ENCODE data around the gene APBA2.
"Not testable (repeated sequence)": the region's sequence is repeated elsewhere in the genome, so short reads cannot be mapped to it uniquely, and the experiment has no call there.

Gene APBA2

DNA sequence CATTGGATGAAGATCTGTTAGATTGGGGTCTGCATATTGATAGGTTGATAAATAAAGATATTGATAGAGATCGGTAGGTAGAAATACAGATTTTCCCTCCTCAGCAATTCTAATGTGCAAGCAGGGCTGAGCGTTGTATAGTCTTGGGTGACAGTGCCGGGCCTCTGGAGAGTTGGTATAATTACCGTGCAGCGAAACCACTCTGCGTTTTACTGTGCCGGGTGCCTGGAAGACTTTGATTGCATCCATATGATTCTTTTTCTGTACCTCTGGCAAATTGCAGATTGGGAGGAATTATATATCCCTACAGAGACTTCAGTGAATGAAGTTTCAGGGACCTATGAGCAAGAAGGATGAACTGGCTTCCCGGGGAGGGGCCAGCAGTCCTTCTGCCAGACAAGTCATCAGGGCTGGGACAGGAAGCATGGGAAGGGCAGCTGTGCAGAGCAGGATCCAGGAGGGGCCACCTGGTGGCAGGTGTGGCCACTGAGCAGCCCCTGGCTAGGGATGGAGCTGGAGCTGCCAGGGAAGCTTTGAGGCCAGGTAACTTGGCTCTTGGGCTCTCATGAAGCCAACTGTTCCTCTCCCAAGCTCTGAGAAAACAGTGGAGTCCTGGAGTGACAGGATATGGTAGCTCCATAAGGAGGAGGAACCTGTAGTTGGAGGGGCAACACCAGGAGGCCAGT, 132.5 kb downstream of the APBA2 start:
- CTCF ChIA-PET: no interaction called here
- Mint-ChIP-seq H3K27me3 (no peaks in the 10 kb centered on the region), H3K27ac (no peak overlapping the region), H3K36me3 (no peaks in the 10 kb centered on the region), H3K4me1 (no peaks in the 10 kb centered on the region), H3K9me3 (no peaks in the 10 kb centered on the region), H3K4me3 (no peak overlapping the region)
- no peak for DNase-seq

DNA sequence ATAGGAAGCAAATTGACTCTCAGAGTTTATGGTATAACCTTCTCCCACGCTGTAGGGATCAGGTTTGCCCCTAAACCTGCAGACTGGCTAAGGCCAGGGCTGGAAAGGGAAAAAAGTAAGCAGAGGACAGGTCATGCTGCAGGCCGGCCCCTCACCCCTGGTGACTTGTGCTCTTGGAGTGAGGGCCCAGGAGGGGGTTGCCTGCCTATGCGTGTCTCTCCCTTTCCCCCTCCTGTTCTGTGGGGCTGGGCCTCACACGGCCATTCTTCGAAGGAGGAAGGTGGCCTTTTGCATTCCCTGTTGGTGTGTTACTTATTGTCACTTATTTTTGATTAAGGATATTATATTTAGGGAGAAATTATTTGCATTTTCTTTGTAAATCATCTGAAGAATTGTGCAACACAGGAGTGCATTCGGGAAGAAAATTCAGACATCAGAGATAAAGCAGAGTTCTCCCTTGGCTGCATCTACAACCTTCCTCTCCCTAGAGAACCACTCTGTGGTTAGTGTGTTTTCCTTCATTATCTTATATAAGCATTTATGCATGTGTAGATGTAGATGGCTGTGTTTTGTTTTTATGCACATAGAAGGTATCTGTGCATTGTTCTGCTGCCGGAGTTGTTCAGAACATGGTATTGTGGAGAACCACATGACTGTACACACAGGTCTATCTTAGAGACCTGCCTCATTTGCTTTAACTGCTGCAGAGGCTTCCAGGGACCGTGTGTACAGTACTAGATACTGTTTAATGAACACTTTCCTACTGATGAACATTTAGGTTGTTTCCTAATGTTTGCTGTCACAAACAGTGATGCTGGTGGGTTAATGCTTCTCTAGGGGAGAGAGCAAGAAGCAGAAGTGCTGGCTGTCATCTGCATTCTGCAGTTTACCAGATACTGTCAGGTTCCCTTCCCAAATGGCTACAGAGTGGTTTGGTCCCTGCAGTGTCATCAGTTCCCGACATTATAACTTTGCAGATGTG, 133.5 kb downstream of the APBA2 start:
- no peak for DNase-seq
- CTCF ChIA-PET: no interaction called here
- Mint-ChIP-seq H3K4me1 (no peaks in the 10 kb centered on the region), H3K27me3 (no peaks in the 10 kb centered on the region), H3K4me3 (no peak overlapping the region), H3K27ac (no peak overlapping the region), H3K9me3 (no peaks in the 10 kb centered on the region), H3K36me3 (no peaks in the 10 kb centered on the region)

DNA sequence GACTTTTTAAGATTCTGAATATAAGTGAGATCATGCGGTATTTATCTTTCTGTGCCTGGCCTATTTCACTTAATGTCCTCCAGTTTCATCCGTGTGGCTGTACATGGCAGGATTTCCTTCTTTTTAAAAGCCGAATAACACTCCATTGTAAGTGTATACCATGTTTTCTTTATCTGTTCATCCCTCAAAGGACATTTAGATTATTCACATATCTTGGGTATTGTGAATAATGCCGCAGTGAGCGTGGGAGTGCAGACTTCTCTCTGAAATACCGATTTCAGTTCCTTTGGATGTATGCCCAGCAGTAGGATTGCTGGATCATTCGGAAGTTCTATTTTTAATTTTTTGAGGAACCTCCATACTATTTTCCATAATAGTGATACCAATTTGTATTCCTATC, 136.1 kb downstream of the APBA2 start:
- H3K36me3 Mint-ChIP-seq: no peaks in the 10 kb centered on the region
- no peaks in the 10 kb centered on the region for H3K27me3 Mint-ChIP-seq
- no peak overlapping the region for H3K4me3 Mint-ChIP-seq
- no peak for DNase-seq
- H3K27ac Mint-ChIP-seq: no peak overlapping the region
- H3K9me3 Mint-ChIP-seq: no peaks in the 10 kb centered on the region
- CTCF ChIA-PET: no interaction called here
- no peaks in the 10 kb centered on the region for H3K4me1 Mint-ChIP-seq

DNA sequence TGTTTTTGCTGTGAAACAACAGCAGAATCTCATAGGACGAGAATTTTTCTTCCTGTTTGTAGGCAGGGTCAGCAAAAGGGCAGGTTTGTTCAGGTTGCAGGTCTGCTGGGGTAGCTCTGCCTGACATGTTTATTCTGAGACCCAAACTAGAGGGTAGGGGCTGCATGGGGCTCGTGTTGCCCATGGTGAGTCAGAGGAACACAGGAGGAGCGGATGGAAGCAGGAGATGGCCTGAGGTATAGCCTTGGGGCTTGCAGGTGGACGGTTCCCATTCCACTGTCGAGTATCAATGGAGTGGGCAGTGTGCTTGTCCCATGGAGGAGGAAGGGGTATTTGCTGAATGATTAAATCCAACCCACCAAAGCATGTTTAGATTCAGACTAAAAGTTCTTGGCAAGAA, 138.9 kb downstream of the APBA2 start:
- no peak for DNase-seq
- no peaks in the 10 kb centered on the region for H3K4me1 Mint-ChIP-seq
- no peak overlapping the region for H3K27ac Mint-ChIP-seq
- H3K36me3 Mint-ChIP-seq: peaks cover 2% of the 10 kb centered on the region
- no peaks in the 10 kb centered on the region for H3K27me3 Mint-ChIP-seq
- no peaks in the 10 kb centered on the region for H3K9me3 Mint-ChIP-seq
- H3K4me3 Mint-ChIP-seq: no peak overlapping the region
- CTCF ChIA-PET: no interaction called here

DNA sequence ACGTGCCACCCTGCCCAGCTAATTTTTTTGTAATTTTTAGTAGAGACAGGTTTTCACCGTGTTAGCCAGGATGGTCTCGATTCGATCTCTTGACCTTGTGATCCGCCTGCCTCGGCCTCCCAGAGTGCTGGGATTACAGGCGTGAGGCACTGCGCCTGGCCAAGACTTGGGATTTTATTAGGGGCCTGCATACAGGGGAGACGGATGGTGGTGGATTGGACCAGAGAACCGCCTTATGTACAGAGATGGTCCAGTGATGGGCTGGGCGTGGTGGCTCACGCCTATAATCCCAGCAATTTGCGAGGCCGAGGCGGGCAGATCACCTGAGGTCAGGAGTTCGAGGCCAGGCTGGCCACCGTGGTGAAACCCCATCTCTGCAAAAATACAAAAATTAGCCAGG, 139.6 kb downstream of the APBA2 start:
- H3K36me3 Mint-ChIP-seq, H3K4me1 Mint-ChIP-seq, H3K4me3 Mint-ChIP-seq, DNase-seq, H3K27me3 Mint-ChIP-seq, H3K27ac Mint-ChIP-seq, H3K9me3 Mint-ChIP-seq, CTCF ChIA-PET: not testable (repeated sequence)

DNA sequence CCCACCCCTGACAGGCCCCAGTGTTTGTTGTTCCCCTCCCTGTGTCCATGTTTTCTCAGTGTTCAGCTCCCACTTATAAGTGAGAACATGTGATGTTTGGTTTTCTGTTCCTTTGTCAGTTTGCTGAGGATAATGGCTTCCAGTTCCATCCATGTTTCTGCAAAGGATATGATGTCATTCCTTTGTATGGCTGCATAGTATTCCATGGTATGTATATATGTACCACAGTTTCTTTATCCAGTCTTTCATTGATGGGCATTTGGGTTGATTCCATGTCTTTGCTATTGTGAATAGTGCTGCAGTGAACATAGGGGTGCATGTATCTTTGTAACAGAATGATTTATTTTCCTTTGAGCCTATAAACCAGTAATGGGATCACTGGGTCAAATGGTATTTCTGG, 142.4 kb downstream of the APBA2 start:
- CTCF ChIA-PET: interaction anchor here (0.7 kb wide), 1 partner anchor 116 kb away, joined by 3 read pairs; no protein-coding TSS in a partner anchor

DNA sequence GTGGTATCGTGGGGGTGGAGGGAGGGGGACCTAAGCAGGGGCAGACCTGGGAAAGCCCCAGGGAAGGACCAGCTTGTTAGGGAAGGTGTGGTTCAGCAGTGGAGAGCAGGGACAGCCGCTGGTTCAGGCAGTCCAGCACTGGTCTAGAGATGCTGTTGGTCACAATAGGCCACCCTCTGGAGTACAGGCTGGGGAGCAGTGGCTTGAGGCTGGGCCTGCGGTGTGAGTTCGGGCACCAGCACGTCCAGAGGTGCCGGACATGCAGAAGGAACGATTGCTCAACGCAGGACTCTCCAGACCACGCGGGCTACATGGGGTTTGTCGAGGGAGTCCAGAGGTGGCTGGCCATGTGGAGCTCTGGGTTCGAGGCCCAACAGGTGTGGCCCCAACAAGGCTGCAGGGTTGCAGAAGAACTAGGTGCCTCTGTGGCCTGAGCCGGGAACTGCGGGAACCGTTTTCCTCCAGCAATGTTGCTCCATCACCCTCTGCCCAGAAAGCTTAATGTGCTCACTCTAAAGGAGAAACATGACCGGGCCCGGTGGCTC, 143.9 kb downstream of the APBA2 start:
- no peak overlapping the region for H3K27ac Mint-ChIP-seq
- CTCF ChIA-PET: no interaction called here
- no peak overlapping the region for H3K4me3 Mint-ChIP-seq
- DNase-seq: no peak
- H3K4me1 Mint-ChIP-seq: peaks cover 19% of the 10 kb centered on the region
- peaks cover 7% of the 10 kb centered on the region for H3K36me3 Mint-ChIP-seq
- H3K27me3 Mint-ChIP-seq: no peaks in the 10 kb centered on the region
- peaks cover 5% of the 10 kb centered on the region for H3K9me3 Mint-ChIP-seq

More for the DNA sequence above, 142.4 kb downstream of the APBA2 start:
- H3K9me3 Mint-ChIP-seq, H3K27me3 Mint-ChIP-seq, H3K36me3 Mint-ChIP-seq, DNase-seq, H3K4me3 Mint-ChIP-seq, H3K27ac Mint-ChIP-seq: not testable (repeated sequence)
- peaks cover 17% of the 10 kb centered on the region for H3K4me1 Mint-ChIP-seq

DNA sequence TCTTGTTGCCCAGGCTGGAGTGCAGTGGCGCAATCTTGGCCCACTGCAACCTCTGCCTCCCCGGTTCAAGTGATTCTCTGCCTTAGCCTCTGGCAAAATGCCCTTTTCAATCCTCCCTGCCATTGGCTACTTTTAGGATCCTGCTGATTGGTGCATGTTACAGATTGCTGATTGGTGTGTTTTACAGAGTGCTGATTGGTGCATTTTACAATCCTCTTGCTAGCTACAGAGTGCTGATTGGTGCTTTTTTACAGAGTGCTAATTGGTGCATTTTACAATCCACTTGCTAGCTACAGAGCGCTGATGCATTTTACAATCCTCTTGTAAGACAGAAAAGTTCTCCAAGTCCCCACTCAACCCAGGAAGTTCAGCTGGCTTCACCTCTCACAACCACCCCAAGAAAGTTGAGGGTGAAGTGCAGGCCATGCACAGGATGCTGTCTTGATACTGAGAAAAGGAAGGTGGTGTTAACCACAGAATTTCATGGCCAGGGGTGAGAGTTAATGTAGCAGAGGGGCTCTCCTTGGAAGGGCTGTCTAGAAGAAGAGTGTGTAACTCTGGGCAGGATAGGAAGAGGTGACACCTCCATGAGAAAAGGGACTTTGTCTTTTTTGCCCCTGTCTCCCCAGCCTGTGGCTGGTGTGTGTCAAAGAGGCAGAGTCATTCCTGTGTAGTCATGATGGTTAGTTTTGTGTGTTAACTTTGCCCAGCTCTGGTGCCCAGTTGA, 145.9 kb downstream of the APBA2 start:
- peaks cover 19% of the 10 kb centered on the region for H3K4me1 Mint-ChIP-seq
- peak; percentile 35 for DNase-seq
- no peaks in the 10 kb centered on the region for H3K27me3 Mint-ChIP-seq
- peaks cover 5% of the 10 kb centered on the region for H3K9me3 Mint-ChIP-seq
- H3K4me3 Mint-ChIP-seq: no peak overlapping the region
- no peak overlapping the region for H3K27ac Mint-ChIP-seq
- CTCF ChIA-PET: no interaction called here
- peaks cover 7% of the 10 kb centered on the region for H3K36me3 Mint-ChIP-seq

DNA sequence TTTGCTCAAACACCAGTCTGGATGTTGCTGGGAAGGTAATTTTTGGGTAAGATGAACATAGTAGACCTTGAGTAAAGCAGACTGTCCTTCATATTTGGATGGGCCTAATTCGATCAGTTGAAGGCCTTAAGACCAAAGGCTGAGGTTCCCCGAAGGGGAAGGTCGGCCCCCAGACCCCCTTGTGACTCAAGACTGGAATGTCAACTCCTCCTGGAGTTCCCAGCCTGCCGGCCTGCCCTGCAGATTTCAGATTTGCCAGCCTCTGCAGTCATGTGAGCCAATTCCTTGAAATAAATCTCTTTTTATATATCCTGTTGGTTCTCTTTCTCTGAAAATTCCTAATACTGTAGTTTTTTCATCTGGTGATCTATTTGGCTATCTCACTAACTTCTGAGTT, 146.5 kb downstream of the APBA2 start:
- Mint-ChIP-seq H3K4me3 (no peak overlapping the region), H3K27ac (no peak overlapping the region), H3K9me3 (peaks cover 5% of the 10 kb centered on the region), H3K36me3 (peaks cover 7% of the 10 kb centered on the region), H3K4me1 (peaks cover 19% of the 10 kb centered on the region), H3K27me3 (no peaks in the 10 kb centered on the region)
- CTCF ChIA-PET: no interaction called here
- no peak for DNase-seq

DNA sequence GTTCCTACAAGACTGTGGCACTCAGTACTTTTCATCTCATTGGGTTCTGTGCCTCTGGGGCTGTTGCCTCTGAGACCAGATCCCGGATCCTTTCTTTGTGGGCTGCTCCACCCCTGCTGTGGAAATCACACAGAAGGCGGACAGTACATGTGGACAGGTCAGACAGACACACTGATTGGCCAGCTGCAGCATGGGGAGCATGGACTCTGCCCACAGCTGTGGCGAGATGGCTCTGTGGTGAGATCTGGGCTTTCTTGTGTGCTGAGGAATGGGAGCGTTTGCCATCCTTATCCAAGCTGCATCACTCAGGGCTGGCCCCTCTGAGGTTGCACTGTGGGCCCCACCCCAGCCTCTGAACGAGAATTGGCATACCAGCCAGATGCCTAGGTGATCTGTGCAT, 147.0 kb downstream of the APBA2 start:
- peaks cover 19% of the 10 kb centered on the region for H3K4me1 Mint-ChIP-seq
- CTCF ChIA-PET: no interaction called here
- no peak for DNase-seq
- no peak overlapping the region for H3K27ac Mint-ChIP-seq
- H3K4me3 Mint-ChIP-seq: no peak overlapping the region
- H3K9me3 Mint-ChIP-seq: peaks cover 5% of the 10 kb centered on the region
- H3K27me3 Mint-ChIP-seq: no peaks in the 10 kb centered on the region
- H3K36me3 Mint-ChIP-seq: peaks cover 7% of the 10 kb centered on the region

DNA sequence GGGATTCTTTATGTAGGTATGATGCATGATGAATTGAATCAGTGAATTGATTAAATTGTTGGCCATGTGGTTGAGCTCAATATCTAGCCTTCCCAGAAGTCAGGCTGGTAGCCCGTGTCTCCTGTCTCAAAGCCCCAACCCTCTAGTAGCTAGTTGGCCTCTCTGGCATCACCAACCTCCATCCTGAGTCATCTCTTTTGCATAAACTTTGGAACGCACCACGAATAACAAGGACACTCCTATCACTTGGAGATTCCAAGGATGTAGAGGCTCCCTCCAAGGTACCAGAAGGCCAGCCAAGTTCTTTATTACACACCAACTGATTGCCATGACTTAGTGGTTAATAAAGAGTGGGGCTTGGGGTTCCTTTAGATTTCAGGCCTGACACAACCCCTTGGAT, 148.4 kb downstream of the APBA2 start:
- peaks cover 7% of the 10 kb centered on the region for H3K36me3 Mint-ChIP-seq
- no peaks in the 10 kb centered on the region for H3K27me3 Mint-ChIP-seq
- peaks cover 5% of the 10 kb centered on the region for H3K9me3 Mint-ChIP-seq
- peaks cover 25% of the 10 kb centered on the region for H3K4me1 Mint-ChIP-seq
- no peak overlapping the region for H3K4me3 Mint-ChIP-seq
- CTCF ChIA-PET: no interaction called here
- DNase-seq: no peak
- no peak overlapping the region for H3K27ac Mint-ChIP-seq

DNA sequence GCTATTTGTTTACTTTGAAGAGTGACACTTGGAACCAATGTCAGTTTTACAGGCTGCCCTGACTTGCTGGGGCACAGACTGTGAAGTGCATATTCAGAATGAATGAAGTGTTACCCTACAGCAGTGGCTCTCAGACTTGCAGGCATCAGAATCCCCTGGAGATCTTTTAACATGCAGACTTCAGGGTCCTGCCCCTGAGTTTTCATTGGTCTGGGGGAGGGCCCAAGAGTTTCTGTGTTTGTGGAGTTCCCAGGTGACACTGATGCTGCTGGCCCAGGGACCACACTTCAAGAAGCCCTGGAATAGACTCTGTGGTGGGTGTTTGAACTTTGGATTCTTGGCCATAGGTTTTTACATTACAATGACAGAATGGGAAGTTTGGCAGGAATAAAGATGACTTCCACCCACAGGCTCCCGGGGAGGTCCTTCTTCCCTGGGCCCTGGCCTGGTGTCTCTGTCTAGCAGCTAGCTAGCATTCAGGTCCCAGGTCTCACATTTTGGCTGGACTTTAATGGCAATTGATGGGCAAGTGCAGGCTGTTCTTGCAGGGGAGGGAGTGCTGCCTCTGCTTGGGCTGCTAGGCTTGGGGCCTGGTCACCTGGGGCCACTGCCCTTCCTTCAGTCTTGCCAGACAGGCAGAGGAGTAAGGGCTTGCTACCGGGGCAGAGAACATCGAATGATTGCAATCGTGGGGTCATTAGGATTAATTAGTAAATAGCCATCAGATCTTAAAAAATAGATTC, 149.0 kb downstream of the APBA2 start:
- Mint-ChIP-seq H3K9me3 (peaks cover 5% of the 10 kb centered on the region), H3K4me1 (peaks cover 31% of the 10 kb centered on the region), H3K36me3 (peaks cover 5% of the 10 kb centered on the region), H3K4me3 (no peak overlapping the region), H3K27me3 (peaks cover under 1% of the 10 kb centered on the region), H3K27ac (no peak overlapping the region)
- DNase-seq: no peak
- CTCF ChIA-PET: no interaction called here

DNA sequence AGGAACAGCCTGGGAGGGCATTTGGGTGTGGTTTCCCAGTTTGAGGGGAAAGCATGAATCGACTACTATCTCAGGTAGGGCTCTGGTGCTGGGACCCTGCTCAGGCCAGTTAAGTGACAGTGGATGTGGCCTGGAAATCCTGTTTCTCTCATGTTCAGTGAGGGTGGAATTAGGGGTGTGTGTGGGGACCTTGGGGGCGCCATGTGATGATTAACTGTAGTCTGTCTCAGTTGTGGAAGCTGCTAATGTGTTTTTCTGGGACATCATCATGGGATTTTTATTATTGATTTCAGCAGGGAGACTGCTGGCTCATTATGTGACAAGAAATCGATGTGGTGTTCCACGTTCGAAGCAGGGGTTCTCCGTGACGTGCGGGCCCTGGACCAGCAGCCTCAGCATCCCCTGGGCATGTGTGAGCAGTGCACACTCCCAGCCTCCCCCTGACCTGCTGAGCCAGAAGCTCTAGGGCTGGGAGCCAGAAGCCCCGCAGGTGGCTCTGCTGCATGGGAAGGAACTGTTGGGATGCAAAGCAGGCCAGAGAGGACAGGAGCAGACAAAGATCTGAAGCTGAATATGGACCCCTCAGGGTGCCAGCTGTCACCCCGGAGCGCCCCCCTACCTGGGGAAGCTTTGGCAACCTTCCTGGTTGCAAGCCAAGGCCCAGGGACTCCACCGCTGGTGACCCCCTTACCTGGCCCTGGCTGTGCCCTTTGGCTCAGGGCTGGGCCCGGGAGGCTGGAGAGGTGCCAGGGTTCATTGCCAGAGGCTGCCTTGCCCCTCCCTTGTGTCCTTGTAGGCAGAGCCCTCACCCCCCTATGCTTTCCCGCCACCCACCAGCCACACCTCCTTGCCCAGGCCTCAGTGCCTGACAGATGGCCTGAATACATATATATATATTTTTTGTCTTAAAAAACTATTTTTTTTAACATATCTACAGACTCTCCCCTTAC, 149.8 kb downstream of the APBA2 start:
- Mint-ChIP-seq H3K27ac (no peak overlapping the region), H3K36me3 (peaks cover 5% of the 10 kb centered on the region), H3K4me3 (no peak overlapping the region), H3K27me3 (peaks cover 5% of the 10 kb centered on the region), H3K9me3 (peaks cover 3% of the 10 kb centered on the region), H3K4me1 (peaks cover 36% of the 10 kb centered on the region)
- DNase-seq: no peak
- CTCF ChIA-PET: no interaction called here
